GM23338 (cell line): ENCODE measurements around the gene POLR1A. TPM values are rescaled to one million over a fixed set of nuclear protein-coding genes. Genes with fewer than 3 reads are reported as not detected.
A peak's percentile ranks its signal among the peaks of the same experiment; 100 is the strongest.

Source experiments
- ATAC-seq: fragments of 200-7000 bp; cut with Tn5 transposase; 3 replicates; pipeline ENCODE4 v1.9.1; 2020
- DNase-seq: peaks from one replicate; pipeline ENCODE4 v3.0.0-alpha.2; 2015; ENCODE audit warnings: low spot score
- H2AFZ ChIP-seq: fragments of 200-600 bp; sonication (generic); 2 replicates; pipeline ENCODE4 v1.8.0; 2016; ENCODE audit warnings: antibody characterized with exemption, mild to moderate bottlenecking, moderate library complexity
- H3F3A ChIP-seq: fragments of 200-600 bp; sonication (generic); replicated peaks from 2 replicates; pipeline ENCODE4 v1.8.0; 2017; ENCODE audit warnings: antibody characterized with exemption, mixed run types, low read depth
- H3K27ac ChIP-seq: fragments of 200-600 bp; sonication (generic); 2 replicates; pipeline ENCODE4 v1.6.1; 2016; ENCODE audit warnings: low read depth
- H3K27me3 ChIP-seq: fragments of 200-600 bp; sonication (generic); 2 replicates; pipeline ENCODE4 v1.8.0; 2016; ENCODE audit warnings: mild to moderate bottlenecking, mixed run types, moderate library complexity; ENCODE audit not compliant: insufficient read depth
- H3K36me3 ChIP-seq: fragments of 200-600 bp; sonication (generic); 2 replicates; pipeline ENCODE4 v1.8.0; 2016; ENCODE audit warnings: mild to moderate bottlenecking; ENCODE audit not compliant: insufficient read depth
- H3K4me1 ChIP-seq: fragments of 200-600 bp; sonication (generic); 2 replicates; pipeline ENCODE4 v1.8.0; 2016; ENCODE audit warnings: mild to moderate bottlenecking, moderate library complexity; ENCODE audit not compliant: insufficient read depth
- H3K4me2 ChIP-seq: fragments of 200-600 bp; sonication (generic); 2 replicates; pipeline ENCODE4 v1.7.1; 2017; ENCODE audit warnings: mixed run types
- H3K4me3 ChIP-seq: fragments of 200-600 bp; sonication (generic); 2 replicates; pipeline ENCODE4 v1.6.1; 2016; ENCODE audit warnings: mixed run types
- H3K79me2 ChIP-seq: fragments of 200-600 bp; sonication (generic); replicated peaks from 2 replicates; pipeline ENCODE4 v1.8.0; 2017; ENCODE audit warnings: mild to moderate bottlenecking; ENCODE audit not compliant: insufficient read depth
- H3K9me2 ChIP-seq: fragments of 200-600 bp; sonication (generic); 2 replicates; pipeline ENCODE4 v1.8.0; 2017; ENCODE audit not compliant: insufficient read depth
- H4K20me1 ChIP-seq: fragments of 200-600 bp; sonication (generic); replicated peaks from 2 replicates; pipeline ENCODE4 v1.8.0; 2017; ENCODE audit warnings: mild to moderate bottlenecking; ENCODE audit not compliant: insufficient read depth
- H3K27ac Mint-ChIP-seq: 2 replicates; pipeline ENCODE4 v1.8.0; 2020; ENCODE audit warnings: inconsistent platforms, mild to moderate bottlenecking, moderate library complexity, mixed read lengths
- H3K27me3 Mint-ChIP-seq: 3 replicates; pipeline ENCODE4 v1.8.0; 2022; ENCODE audit warnings: low read depth, mild to moderate bottlenecking, moderate library complexity, mixed read lengths, inconsistent platforms; ENCODE audit not compliant: insufficient read depth, poor library complexity
- H3K36me3 Mint-ChIP-seq: 3 replicates; pipeline ENCODE4 v1.8.0; 2021; ENCODE audit warnings: low read depth, mild to moderate bottlenecking, inconsistent platforms, moderate library complexity, mixed read lengths
- H3K4me1 Mint-ChIP-seq: 3 replicates; pipeline ENCODE4 v1.8.0; 2020; ENCODE audit warnings: mild to moderate bottlenecking, inconsistent platforms, mixed read lengths
- H3K4me3 Mint-ChIP-seq: 3 replicates; pipeline ENCODE4 v1.8.0; 2021; ENCODE audit warnings: moderate library complexity, mild to moderate bottlenecking, inconsistent platforms, mixed read lengths
- H3K9me3 Mint-ChIP-seq: 3 replicates; pipeline ENCODE4 v1.8.0; 2020; ENCODE audit warnings: moderate library complexity, mild to moderate bottlenecking, inconsistent platforms, mixed read lengths
- CTCF ChIP-seq, 2 experiments: fragments of 200-600 bp in 1 of 2; sonication (generic) in 1 of 2; conservative IDR thresholded peaks; 2 replicates each; pipeline versions ENCODE4 v1.5.1 to v1.6.1; 2016 to 2017; ENCODE audit warnings: antibody characterized with exemption in 2 of 2, low read depth in 2 of 2, mild to moderate bottlenecking in 2 of 2, moderate library complexity in 1 of 2
- EZH2phosphoT487 ChIP-seq: fragments of 200-600 bp; sonication (generic); IDR thresholded peaks from one replicate; pipeline ENCODE4 v1.8.1; 2018; ENCODE audit warnings: antibody characterized with exemption; ENCODE audit not compliant: unreplicated experiment
- JUNB ChIP-seq: IDR thresholded peaks from one replicate; pipeline ENCODE4 v1.6.1; 2016; ENCODE audit warnings: antibody characterized with exemption; ENCODE audit not compliant: unreplicated experiment
- NANOG ChIP-seq: IDR thresholded peaks from 2 replicates; pipeline ENCODE4 v1.6.1; 2016; ENCODE audit warnings: antibody characterized with exemption, borderline replicate concordance
- POLR2AphosphoS5 ChIP-seq: IDR thresholded peaks from 2 replicates; pipeline ENCODE4 v1.6.1; 2016; ENCODE audit warnings: antibody characterized with exemption, low read depth
- polyA plus RNA-seq: library from polyadenylated mRNA; unstranded; fragments of >200 nt; fragmentation: Nextera tagmentation; extraction: Ambion mirVana; gene quantifications from 2 replicates; pipeline ENCODE4 v1.2.1, GENCODE V29; 2016
- total RNA-seq: library from RNA; depleted of rRNA; stranded (reverse); fragments of >200 nt; shearing (Covaris generic); gene quantifications from 2 replicates; pipeline ENCODE4 v1.2.3, GENCODE V29; 2014

Gene POLR1A
- total and polyA plus RNA-seq, 2 experiments from 2014 or later, result 13.8 to 43.2 TPM

- peaks cover 9% of the 10 kb centered on the region for H3K27me3 Mint-ChIP-seq
- H3K79me2 ChIP-seq, result no peaks in the 10 kb centered on the region
- no peaks in the 10 kb centered on the region for H3K4me1 ChIP-seq
- no peaks in the 10 kb centered on the region for H3F3A ChIP-seq
- H3K4me2 ChIP-seq, result no peak overlapping the region
- no peak overlapping the region for H2AFZ ChIP-seq
- H3K27ac Mint-ChIP-seq, result no peak overlapping the region
- no peaks in the 10 kb centered on the region for H3K4me1 Mint-ChIP-seq
- H3K9me3 Mint-ChIP-seq, result no peaks in the 10 kb centered on the region
- peak in 1 of 2 experiments; percentile 16; a peak in 1 of 4 replicates for TF ChIP-seq CTCF (conservative IDR thresholded peaks at IDR 0.05; ENCODE audit: low read depth in 2 of 2)
- no peak for TF ChIP-seq EZH2phosphoT487
- no peak for TF ChIP-seq JUNB
- peaks cover 26% of the 10 kb centered on the region for H3K36me3 Mint-ChIP-seq
- H3K4me3 Mint-ChIP-seq, result no peak overlapping the region
- H3K27me3 ChIP-seq, result no peaks in the 10 kb centered on the region
- no peak overlapping the region for H3K4me3 ChIP-seq
- no peak overlapping the region for H3K27ac ChIP-seq
- peak; percentile 34 for DNase-seq
- H3K9me2 ChIP-seq, result no peaks in the 10 kb centered on the region
- H4K20me1 ChIP-seq, result no peaks in the 10 kb centered on the region; the same call in 1 of the 2 replicates
- no peaks in the 10 kb centered on the region for H3K36me3 ChIP-seq
- ATAC-seq, result peak; percentile 15; the same call in 2 of the 3 replicates
Measured at GRCh38 chr2:86021396-86022378, 84.0 kb downstream of the POLR1A start.

GRCh38 chr2:86020984-86021383 is 84.7 kb downstream of the POLR1A start:
- no peaks in the 10 kb centered on the region for H3K79me2 ChIP-seq
- no peak overlapping the region for H3K4me3 ChIP-seq
- no peak overlapping the region for H3K4me2 ChIP-seq
- peaks cover 20% of the 10 kb centered on the region for H3K36me3 Mint-ChIP-seq
- no peaks in the 10 kb centered on the region for H3K36me3 ChIP-seq
- H3K4me1 ChIP-seq, result no peaks in the 10 kb centered on the region
- TF ChIP-seq NANOG, result no peak
- TF ChIP-seq CTCF (conservative IDR thresholded peaks at IDR 0.05; ENCODE audit: low read depth in 2 of 2), result no peak
- TF ChIP-seq POLR2AphosphoS5, result 0 out of 2 replicates have a peak, but pooled peaks have one; percentile 39
- H3K4me3 Mint-ChIP-seq, result no peak overlapping the region
- H3K4me1 Mint-ChIP-seq, result no peaks in the 10 kb centered on the region
- no peaks in the 10 kb centered on the region for H3K9me2 ChIP-seq
- H3K27ac Mint-ChIP-seq, result no peak overlapping the region
- DNase-seq (no peak), ATAC-seq (peak; percentile 9; the same call in 1 of the 3 replicates)
- no peaks in the 10 kb centered on the region for H3K9me3 Mint-ChIP-seq
- H4K20me1 ChIP-seq, result no peaks in the 10 kb centered on the region; the same call in 1 of the 2 replicates
- H3K27me3 ChIP-seq, result no peaks in the 10 kb centered on the region
- H2AFZ ChIP-seq, result no peak overlapping the region
- H3K27ac ChIP-seq, result no peak overlapping the region
- no peaks in the 10 kb centered on the region for H3F3A ChIP-seq
- H3K27me3 Mint-ChIP-seq, result peaks cover 9% of the 10 kb centered on the region
